ENCODE results near the gene RAD18.

The RAD18 gene

DNA sequence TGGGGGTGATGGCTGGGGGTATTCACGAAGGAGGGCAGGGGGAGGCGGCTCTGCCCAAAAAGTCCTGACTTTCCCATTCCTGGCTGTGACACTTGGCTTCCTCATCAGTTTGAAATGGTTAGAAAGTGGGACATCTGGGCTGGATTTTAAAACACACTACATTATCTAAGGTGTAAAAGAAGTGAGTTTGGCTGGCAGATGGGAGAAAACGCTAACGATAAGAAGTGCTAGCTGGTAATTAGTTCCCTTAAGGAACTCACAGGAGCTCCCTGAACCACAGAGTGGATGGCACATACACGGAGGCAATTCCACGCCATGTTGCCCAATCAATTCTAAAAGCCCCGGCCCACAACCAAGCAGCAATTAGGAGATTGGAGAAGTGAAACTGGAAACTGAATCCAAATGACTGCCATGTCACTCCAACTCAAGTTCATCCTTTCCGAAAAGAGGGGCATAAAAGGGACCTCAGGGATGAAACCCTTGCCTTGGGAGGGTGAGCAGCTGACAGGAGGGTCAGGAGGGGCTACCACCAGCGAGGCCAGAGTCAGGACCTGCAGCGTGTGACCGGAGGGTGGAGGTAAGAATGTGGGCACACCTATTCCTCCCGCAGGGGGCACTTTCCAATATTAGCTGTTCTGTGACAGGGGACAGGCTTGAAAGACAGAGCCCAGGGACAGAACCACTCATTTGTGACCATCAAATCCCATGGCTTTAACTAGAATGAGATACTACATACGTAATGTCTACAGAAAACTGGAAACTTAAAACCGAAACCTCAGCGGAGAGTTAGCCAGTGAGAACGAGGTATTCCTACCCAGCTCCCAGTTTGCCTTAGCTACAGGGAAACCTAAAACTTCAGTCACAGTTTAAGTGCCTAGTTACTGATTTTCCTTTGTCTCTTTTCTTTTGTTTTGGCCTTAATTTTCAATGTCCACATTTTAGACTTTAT lies 98.6 kb downstream of the RAD18 start:
- DNase-seq (ENCODE audit: low read depth in 2 of 2), result no peak

DNA sequence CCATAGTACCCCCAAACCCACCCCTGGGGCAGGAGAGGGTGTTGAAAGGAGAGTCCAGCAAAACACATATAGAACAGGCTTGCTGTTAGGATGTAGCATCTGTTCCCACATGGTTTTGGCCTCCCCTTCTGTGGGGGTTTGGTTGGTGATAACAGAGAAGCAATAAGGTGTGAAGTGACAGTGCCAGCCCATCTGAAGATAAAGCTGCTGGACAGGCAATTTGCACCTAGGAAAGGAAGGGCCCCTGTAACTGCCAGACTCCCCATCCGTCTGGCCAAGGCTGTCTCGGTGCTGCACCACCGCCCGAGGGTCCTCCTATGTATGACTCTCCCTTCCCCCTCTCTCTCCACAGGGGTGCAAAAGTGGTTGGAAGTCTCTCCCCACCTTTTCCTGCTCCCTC lies 99.4 kb downstream of the RAD18 start:
- DNase-seq (ENCODE audit: low read depth in 2 of 2), result no peak

DNA sequence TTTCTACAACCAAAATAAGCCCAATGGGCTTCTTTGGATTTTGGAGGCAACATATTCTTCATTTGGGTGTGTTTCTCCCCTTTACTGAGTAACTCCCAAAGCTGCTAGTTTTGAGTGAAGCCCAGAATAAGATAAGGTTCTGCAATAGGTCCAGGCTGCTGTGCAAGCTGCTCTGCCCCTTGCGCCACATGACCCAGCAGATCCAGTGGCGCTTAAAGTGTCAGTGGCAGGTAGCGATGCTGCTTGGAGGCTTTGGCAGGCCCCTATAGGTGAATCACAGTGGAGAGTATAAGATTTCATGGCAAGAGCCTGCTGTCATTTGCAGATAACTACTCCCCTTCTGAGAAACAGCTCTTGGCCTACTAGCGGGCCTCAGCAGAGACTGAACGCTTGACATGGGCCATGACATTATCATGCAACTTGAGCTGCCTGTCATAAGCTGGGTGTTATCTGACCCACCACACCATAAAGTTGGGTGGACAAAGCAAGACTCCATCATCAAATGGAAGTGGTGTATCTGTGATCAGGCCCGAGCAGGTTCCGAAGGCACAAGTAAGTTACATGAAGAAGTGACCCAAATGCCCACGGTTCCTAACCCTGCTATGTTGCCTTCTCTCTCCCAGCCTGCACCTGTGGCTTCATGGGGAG lies 105.4 kb downstream of the RAD18 start:
- DNase-seq (ENCODE audit: low read depth in 2 of 2), result no peak

DNA sequence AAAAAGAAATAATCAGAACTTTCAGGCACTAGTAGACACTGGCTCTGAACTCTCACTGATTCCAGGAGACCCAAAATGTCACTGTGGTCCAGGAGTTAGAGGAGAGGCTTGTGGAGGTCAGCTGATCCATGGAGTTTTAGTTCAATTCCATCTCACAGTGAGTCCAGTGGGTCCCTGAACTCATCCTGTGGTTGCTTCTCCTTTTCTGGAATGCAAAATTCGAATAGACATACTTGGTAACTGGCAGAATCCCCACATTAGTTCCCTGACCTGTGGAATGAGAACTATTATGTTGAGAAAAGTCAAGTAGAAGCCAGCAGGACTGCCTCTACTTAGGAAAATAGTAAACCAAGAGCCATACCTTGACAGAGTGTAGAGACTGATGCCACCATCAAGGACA lies 106.6 kb downstream of the RAD18 start:
- DNase-seq (ENCODE audit: low read depth in 2 of 2), result no peak

DNA sequence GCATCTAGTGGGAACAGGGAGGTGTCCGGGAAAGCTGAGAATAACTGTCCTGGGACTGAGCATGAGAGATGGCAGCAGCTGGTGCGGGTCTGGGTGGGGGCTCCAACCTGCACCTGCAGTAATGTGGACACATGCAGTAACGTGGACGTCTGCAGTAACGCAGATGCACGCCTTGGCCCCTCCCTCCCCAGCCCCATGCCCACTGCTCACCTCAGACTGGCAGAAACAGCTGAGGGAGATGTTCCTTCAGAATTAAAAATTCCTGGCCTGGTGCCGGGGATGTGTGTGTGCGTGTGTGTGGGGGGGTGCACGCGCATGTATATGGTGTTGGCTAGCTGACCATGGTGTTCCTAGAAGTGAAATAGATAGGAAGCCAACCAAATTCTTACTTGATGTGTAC lies 107.2 kb downstream of the RAD18 start:
- DNase-seq (ENCODE audit: low read depth in 2 of 2), result no peak

DNA sequence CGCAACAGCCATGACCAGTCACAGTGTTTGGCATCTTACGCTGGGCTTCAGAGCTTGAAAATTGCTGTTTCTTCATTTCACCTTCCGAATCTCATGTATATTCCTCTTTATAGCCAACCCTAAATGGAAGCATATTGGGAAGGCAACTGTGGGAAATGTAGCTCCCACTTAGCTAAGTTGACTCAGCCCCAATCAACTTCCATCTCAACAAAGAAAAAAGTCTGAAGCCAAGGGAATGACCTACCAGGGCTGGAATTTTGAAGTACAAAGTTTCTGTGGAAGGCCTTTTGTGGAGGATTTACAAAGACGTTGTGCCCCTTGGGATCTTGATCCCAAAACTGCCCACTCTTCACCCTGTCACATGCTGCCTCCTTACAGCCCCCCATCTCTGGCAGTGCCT lies 108.6 kb downstream of the RAD18 start:
- DNase-seq (ENCODE audit: low read depth in 2 of 2), result no peak

DNA sequence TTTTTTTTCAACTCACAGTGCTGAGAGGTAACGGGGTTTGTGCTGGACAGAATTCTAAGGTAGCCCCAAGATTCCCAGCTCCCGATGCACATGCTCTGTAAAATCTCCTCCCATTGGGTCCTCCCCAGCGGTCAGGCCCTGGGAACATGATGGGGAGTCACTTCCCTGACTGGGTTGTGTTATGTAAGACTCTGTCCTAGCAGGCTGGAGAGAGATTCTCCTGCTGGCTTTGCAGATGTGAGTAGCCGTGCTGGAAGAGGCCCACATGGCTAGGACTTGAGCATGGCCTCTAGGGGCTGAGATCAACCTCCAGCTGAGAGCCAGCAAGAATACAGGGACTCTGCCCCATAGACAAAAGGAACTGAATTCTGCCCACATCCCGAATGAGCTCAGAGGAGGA lies 110.2 kb downstream of the RAD18 start:
- DNase-seq (ENCODE audit: low read depth in 2 of 2), result no peak

DNA sequence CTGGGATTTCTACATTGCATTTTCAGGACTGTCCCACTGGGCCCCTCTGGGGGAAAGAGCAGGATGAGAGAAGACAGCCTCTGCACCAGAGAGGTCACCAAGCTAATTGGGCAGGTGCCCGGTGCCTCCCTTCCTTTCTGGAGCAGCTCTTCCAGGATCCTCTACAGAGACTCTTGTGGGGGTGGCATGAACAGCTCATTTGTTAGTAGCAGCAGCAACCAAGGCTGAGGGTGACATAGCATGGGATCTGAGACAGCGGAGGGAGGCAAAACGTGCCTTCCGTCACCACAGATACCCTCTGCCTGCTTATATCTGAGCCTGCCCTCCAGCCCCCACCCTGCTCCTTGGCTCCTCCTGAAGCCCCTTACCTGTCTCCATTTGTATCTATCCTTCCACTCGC lies 110.8 kb downstream of the RAD18 start:
- no peak for DNase-seq (ENCODE audit: low read depth in 2 of 2)

DNA sequence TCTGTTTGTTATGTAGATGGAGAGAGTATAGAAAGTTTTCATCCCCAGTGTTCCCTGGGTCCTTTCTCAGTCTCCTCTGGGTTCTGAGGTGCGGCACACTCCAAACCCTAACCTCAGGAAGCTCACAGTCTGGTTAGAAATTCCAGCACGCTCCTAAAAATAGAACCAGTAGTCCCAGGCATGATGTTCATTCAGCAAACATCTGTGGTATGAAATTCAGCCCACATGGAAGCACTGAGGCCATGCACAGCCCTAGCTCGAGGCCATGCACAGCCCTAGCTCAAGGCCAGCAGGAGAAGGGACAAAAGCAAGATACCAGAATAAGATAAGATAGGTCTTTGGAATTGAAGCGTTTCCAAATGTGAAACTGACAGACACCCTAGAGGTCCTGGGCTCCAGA lies 111.6 kb downstream of the RAD18 start:
- DNase-seq (ENCODE audit: low read depth in 2 of 2), result no peak

DNA sequence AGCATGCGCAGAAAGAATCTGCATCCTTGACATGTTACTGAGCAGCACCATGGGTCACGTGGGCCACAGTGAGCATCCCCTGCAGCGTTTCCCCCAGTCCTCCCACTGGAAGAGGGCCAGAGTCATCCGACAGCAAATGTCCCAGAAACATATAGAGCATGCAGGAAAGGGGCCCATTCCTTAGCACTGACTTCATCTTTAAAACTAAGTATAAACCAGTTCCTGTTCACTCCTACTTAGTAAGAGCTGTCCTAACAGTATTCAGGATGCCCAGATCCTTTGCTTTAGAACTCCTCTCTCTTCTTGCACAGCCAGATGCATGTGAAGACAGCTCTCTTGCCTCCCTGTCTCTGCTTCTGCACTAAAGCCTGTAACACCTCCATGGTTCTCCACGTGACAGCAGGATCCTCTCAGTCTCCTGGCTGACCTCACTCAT lies 114.6 kb downstream of the RAD18 start:
- no peak for DNase-seq (ENCODE audit: low read depth in 2 of 2)

DNA sequence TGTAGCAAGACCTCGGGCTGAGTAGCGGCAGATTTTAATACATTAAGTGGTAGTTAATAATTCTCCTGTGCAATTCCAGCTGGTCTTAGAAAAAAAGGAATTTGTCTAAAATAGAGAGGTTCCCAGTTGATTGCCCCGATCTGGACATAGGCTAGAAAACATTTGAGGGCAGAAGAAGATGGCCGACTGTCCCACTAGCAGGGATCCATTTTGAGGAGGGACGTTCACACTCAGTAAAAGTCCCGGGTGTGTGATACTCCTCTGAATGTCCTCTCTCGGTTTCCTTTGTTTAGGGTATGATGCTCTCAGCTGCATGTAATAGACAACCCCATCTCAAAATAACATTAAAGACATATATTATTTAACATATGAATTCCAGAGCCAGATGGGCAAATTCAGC lies 116.0 kb downstream of the RAD18 start:
- DNase-seq (ENCODE audit: low read depth in 2 of 2), result no peak

DNA sequence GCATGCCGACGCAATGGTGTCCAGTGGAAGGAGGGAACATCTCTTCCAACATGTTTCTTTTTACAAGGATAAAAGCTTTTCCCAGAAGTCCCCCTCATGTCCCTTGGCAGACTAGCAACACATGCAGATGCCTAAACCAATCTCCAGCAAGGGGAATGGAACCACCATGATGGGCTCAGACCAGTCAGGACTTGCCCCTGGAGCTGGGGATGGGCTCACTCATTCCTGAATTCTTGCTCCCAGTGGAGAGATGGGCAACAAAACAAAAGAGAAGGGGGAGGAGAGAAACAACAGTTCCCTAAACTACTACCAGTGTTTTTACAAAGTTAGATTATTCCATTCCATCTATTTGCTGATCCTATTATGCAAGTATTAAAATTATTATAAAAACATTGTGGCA lies 117.1 kb downstream of the RAD18 start:
- no peak for DNase-seq (ENCODE audit: low read depth in 2 of 2)

DNA sequence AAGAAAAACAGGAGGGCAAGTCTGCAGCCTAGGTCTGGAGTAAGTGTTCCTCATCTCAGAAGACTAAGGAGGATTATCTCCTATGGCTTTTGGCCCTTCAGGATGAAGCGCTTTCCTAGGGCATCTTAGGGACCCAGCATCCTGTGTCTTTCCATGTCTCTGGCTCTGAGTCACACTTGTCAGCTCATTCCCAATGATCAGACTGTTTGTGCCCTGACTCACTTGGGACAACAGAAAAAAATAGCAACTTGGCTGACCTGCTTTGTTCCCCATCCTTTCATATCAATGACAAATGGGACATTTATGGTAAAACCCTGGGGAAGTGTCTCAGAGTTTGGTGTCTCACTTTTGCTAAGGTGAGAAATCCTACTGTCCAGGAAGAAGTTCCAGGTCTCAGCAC lies 117.6 kb downstream of the RAD18 start:
- DNase-seq (ENCODE audit: low read depth in 2 of 2), result no peak

DNA sequence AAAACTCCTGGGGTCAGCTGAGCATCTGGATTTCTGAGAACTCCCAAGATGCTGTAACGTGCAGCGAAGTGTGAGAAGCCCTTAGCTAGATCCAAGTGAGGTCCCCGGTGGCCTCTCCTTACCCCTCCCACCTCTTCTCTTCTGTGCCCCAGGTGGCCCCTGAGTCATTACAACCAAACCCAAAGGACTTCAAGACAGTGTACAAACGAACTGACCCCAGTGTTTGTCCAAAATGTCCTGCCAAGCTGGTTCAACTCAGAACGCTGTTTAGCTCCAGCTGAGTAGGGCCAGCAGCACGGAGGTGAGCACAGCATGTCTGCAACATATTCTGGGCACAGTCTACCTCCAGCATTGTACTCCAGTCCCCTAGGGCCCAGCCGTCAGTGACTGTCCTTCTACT lies 119.9 kb downstream of the RAD18 start:
- DNase-seq (ENCODE audit: low read depth in 2 of 2), result no peak

DNA sequence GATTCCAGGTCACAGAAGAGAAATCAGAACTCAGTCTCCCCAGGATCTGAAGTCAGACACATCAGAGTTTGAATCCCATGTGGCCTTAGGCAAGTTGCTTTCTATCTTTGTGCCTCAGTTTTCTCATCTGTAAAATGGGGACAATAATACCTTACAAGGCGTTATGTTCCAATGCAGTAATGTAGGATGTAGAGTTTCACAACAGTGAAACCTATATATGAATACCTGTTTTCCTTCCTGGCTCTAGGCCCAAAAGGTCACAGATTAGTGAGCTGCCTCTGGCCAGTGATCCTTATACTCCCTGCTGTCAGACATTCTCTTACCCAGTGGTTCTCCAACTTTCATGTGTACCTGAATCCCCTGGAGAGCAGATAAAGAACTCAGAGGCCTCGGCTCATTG lies 121.0 kb downstream of the RAD18 start:
- no peak for DNase-seq (ENCODE audit: low read depth in 2 of 2)

DNA sequence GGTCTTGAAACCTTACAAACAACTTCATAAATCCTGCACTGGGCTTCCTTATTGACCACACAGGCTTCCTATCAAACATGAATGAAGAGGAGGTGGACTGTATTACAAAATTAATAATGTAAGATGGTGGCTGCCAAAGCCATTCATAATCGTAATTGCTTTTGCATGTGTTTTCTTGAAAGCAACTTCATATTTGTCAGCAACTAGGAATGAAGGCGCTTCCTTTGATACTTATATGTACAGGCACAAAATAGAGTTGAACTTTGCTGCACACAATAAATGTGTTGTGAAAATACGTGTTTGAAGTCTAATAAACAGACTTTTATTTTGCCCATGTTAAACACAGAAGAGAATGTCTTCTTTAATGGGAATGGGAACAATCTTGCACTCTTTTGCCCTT lies 121.8 kb downstream of the RAD18 start:
- DNase-seq (ENCODE audit: low read depth in 2 of 2), result no peak

DNA sequence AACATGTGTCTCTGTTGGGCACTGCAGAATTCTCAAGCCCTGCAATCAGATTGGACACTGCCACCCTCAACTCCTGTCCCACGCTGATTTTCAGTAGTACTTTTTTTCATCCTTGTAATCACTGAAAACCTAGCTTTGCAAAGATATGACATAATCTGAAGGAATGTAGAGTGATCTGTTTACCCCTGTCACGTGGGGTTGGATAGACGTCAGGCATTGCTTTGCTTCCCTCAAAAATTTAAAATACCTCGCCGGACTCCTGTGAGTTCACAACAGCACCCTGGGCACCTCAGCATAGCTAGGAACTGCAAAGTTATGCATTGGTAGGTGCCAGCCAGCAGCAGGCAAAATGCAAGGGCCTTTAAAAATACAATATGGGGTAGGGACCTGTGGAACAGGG lies 122.7 kb downstream of the RAD18 start:
- DNase-seq (ENCODE audit: low read depth in 2 of 2), result no peak

DNA sequence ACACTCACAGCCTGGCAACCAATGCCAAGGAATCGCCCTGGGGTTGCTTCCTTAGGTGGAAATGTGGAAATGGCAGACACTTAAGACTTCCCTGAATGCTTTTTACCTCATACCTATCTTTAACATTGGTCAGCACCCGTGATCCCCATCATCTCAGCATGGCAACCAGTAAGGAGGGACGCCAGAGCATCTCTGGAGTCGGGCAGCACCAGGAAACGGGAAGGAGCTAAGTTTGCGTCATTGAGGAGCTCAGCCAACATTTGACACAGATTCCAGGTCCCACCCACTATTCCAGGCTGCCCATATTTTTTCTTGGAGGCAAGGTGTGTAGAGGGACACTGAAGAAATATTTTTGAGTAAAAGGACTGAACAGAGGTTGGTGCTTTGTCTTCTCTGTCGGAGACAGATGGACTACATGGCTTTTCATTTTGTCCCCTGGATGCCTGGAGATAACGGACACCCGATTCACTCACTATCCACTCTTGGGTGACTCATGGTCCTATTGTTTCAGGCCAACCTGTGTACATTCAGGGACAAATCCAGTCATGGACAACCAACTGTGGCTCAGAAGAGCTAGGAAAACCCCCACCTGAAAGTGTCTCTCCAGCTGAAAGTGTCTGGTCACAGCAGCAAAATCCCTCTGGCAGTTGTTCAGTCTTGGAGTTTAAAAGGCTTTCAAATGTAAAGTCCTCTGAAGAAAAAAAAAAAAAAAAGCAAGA lies 123.5 kb downstream of the RAD18 start:
- DNase-seq (ENCODE audit: low read depth in 2 of 2), result no peak

DNA sequence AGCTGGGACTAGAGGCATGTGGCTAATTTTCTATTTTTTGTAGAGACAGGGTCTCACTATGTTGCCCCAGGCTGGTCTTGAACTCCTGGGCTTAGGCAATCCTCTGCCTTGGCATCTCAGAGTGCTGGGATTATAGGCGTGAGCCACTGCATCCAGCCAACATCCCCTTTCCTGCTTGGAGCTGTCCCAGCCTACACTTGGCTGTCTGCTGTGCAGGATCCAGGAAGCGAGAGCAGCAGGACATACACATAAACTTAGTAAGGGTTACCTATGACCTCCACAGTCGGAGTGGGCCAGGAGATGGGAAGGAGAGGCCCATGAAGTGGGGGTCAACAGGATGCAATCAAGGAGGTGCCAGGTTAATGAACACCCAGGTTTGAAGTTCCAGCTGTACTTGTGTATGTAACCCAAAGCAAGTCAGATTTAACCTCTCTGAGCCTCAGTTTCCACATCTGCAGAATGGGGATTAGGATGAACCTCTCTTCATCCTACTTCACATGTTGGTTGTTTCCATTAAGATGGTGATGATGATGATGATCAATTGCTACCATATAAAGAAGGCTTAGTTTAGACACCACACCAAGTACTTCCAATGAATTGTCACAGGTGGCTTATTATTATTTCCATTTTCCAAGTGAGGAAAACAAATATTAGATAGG lies 124.4 kb downstream of the RAD18 start:
- no peak for DNase-seq (ENCODE audit: low read depth in 2 of 2)

DNA sequence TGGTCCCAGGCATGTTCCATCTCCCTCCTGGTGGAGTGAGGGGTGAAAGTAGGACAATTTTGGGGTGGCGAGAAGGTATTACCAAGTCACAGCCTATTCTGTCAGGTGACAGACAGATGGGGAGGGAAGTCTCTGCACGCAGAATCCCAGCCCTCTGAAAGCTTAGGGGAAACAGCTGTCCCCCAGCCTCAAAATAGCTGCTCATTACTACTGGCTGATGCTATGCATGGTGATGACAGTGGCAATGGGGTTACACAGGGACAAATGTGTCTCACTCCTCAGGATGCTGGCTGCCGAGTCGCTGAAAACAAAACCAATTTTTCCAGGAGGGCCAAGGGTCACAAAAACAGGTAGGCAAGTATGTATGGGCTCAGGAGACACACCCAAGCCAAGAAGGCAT lies 125.0 kb downstream of the RAD18 start:
- DNase-seq (ENCODE audit: low read depth in 2 of 2), result no peak

DNA sequence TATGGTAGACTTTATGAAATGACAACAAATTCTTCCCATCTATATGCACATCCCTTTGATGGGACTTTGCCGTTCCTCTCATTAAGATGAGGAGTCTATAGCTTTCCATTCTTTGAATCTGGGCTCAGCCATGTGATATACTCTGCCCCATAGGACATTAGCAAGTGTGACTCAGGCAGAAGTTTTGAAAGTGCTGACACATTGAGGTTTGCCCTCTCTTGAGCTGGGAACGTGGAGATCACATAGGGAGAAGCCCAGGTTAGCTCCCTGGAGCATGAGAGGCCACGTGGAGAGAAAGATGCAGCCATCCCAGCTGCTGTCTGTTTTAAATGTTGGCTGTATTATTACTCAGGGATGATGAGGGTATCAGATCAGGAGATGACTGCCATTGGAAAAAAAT lies 126.1 kb downstream of the RAD18 start:
- no peak for DNase-seq (ENCODE audit: low read depth in 2 of 2)

DNA sequence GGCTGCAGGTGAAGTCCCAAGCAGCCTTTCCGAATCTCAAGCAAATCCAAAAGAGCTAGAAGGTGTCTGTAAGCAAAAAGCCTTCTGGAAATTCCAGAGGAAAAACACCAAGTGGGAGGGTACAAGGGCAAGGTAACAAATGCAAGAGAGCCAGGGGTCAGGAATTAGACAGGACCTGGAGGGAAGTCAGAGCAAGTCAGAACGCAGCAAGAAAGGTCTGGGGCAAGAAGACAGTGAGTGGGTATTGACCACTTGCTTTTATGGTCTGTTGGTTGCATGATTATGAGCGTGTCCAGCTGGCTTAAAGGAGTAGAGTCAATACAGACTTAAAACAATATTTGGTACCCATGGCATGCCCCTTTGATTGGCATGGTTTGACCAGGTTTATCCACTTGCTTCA lies 127.2 kb downstream of the RAD18 start:
- DNase-seq (ENCODE audit: low read depth in 2 of 2), result no peak
